K562 (cell line): ENCODE measurements around the gene ZBTB22.

Experiments used
- CBX2 ChIP-seq: fragments of 200-600 bp; sonication (generic); IDR thresholded peaks from one replicate; pipeline ENCODE4 v1.6.1; 2012; ENCODE audit warnings: mild to moderate bottlenecking, low read length, inconsistent platforms; ENCODE audit not compliant: insufficient read depth, poor library complexity, severe bottlenecking
- FOSL1 ChIP-seq: fragments of 200-800 bp; sonication (Bioruptor generic); conservative IDR thresholded peaks from 2 replicates; pipeline ENCODE4 v1.6.1; 2016; ENCODE audit warnings: missing genetic modification characterization, missing compliant biosample characterization
- RAD21 ChIP-seq, 2 experiments: fragments of 250-450 bp in 1 of 2; fragments of 450-650 bp in 1 of 2; sonication (Bioruptor Pico) in 1 of 2; formaldehyde crosslinking in 1 of 2; IDR thresholded peaks in 1 of 2; conservative IDR thresholded peaks in 1 of 2; 2 replicates each; pipeline versions ENCODE4 v1.4.0 to v1.8.0; 2020 to 2022; ENCODE audit warnings: mild to moderate bottlenecking in 2 of 2, moderate library complexity in 1 of 2
- ZBTB8A ChIP-seq: fragments of 450-650 bp; IDR thresholded peaks from 2 replicates; pipeline ENCODE4 v1.6.1; 2018; ENCODE audit warnings: mild to moderate bottlenecking, moderate library complexity; ENCODE audit not compliant: partially characterized antibody
- ZC3H11A ChIP-seq: IDR thresholded peaks from 2 replicates; pipeline ENCODE4 v1.6.1; 2012; ENCODE audit warnings: low read depth, low read length, improper control_type of control experiment
- ZFP36 ChIP-seq: fragments of 150-350 bp; IDR thresholded peaks from 2 replicates; pipeline ENCODE4 v1.6.1; 2018; ENCODE audit warnings: low read length, low read depth; ENCODE audit not compliant: partially characterized antibody
- ZNF253 ChIP-seq: fragments of 250-450 bp; sonication (Bioruptor Pico); conservative IDR thresholded peaks from 2 replicates; pipeline ENCODE4 v1.6.1; 2021; ENCODE audit warnings: mild to moderate bottlenecking
- ZNF79 ChIP-seq: fragments of 250-450 bp; sonication (Bioruptor Pico); IDR thresholded peaks from 2 replicates; pipeline ENCODE4 v1.4.0; 2020; ENCODE audit warnings: low read depth, mild to moderate bottlenecking, moderate library complexity

DNA sequence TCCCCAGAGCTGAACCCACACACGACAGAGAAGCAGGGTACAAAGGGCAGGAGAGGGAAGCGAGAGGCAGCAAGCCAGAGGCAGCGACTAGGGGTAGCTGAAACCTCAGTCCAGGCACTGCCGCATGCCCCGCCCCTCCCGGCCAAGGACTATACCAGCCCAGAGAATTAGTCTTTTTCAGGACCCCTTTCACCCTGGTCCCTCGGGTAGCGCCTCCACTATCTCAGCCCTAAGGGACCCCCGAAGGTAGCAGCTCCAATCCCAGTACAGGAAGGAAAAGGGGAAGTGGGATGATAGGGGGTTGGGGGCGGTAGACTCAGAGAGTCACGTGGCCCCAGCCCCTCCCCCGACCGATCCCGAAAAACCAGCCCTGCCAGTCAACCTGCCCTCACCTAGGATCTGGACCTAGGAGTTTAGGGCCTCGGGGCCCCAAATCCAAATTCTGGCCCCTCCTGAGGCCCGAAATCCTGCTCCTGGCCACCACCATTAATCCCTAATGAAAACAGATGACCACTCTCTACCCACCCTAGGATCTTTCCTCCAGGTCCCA lies 20.1 kb downstream of the ZBTB22 start:
- TF ChIP-seq ZC3H11A: no peak
- TF ChIP-seq ZNF79 (CRISPR knock-in tag): no peak
- TF ChIP-seq ZFP36: no peak
- no peak for TF ChIP-seq RAD21 (CRISPR knock-in tag; conservative IDR thresholded peaks at IDR 0.05 in 1 of 2, IDR thresholded peaks at IDR 0.05 in 1 of 2)
- no peak for TF ChIP-seq CBX2
- no peak for TF ChIP-seq ZNF253
- TF ChIP-seq FOSL1: no peak
- TF ChIP-seq ZBTB8A: no peak
